Activated CD8-positive, alpha-beta memory T cell treated with anti-CD3 and anti-CD28 coated beads for 36 hours (primary cell): ENCODE data around the gene C5orf58. TPM values are rescaled to one million over a fixed set of nuclear protein-coding genes. Genes with fewer than 3 reads are reported as not detected.
"Not testable (repeated sequence)": the region's sequence is repeated elsewhere in the genome, so short reads cannot be mapped to it uniquely, and the experiment has no call there.

Source experiments
- CTCF ChIA-PET: fragments of 350-600 bp; sonication (Branson Sonifier 250); formaldehyde crosslinking; loops from one replicate; lab custom pipeline; 2021; ENCODE audit warnings: antibody characterized with exemption; lab: Charles Lee
- POLR2A ChIA-PET: fragments of 350-600 bp; sonication (Branson Sonifier 250); formaldehyde crosslinking; loops from one replicate; lab custom pipeline; 2021; ENCODE audit warnings: antibody characterized with exemption; lab: Charles Lee
- total RNA-seq, 2 experiments: library from RNA; stranded (reverse); gene quantifications; one replicate each; pipeline ENCODE4 v1.2.3, GENCODE V29; 2021

The C5orf58 gene
- total RNA-seq, 2 experiments from 2014 or later = not detected

GRCh38 chr5:170219615-170220014 lies 13.2 kb upstream of the C5orf58 start:
- ChIA-PET CTCF (interaction anchor here (2.7 kb wide), 1 partner anchor 120 kb away, joined by 15 read pairs; no protein-coding TSS in a partner anchor), POLR2A (interaction anchor here (0.5 kb wide), 1 partner anchor 1962 kb away, joined by 3 read pairs; no protein-coding TSS in a partner anchor)

- CTCF ChIA-PET = interaction anchor here (2.7 kb wide), 1 partner anchor 119 kb away, joined by 15 read pairs; no protein-coding TSS in a partner anchor
- POLR2A ChIA-PET = no interaction called here
Observed at GRCh38 chr5:170220191-170220590, 12.6 kb upstream of the C5orf58 start.

GRCh38 chr5:170221327-170221741 lies 11.5 kb upstream of the C5orf58 start:
- POLR2A ChIA-PET = no interaction called here
- CTCF ChIA-PET = interaction anchor here (1.0 to 1.2 kb wide), 2 partner anchors 117 to 200 kb away, joined by 3 to 5 read pairs; no protein-coding TSS in a partner anchor

GRCh38 chr5:170223360-170223759 lies 9.4 kb upstream of the C5orf58 start:
- POLR2A ChIA-PET = no interaction called here
- CTCF ChIA-PET = interaction anchor here (1.2 to 2.0 kb wide), 3 partner anchors 111 to 212 kb away, joined by 3 to 9 read pairs (median 3); no protein-coding TSS in a partner anchor

GRCh38 chr5:170223906-170224305 lies 8.9 kb upstream of the C5orf58 start:
- POLR2A ChIA-PET = no interaction called here
- CTCF ChIA-PET = interaction anchor here (1.2 to 2.0 kb wide), 3 partner anchors 110 to 211 kb away, joined by 3 to 9 read pairs (median 3); no protein-coding TSS in a partner anchor

- POLR2A ChIA-PET = no interaction called here
- CTCF ChIA-PET = interaction anchor here (0.7 to 6.6 kb wide), 24 partner anchors 8 to 1503 kb away, joined by 3 to 51 read pairs (median 4); no protein-coding TSS in a partner anchor
Observed at GRCh38 chr5:170225326-170226128, 7.3 kb upstream of the C5orf58 start.

GRCh38 chr5:170226129-170226615 lies 6.6 kb upstream of the C5orf58 start:
- POLR2A ChIA-PET = no interaction called here
- CTCF ChIA-PET = interaction anchor here (0.7 to 6.6 kb wide), 24 partner anchors 9 to 1503 kb away, joined by 3 to 51 read pairs (median 4); no protein-coding TSS in a partner anchor

GRCh38 chr5:170226661-170227060 lies 6.1 kb upstream of the C5orf58 start:
- ChIA-PET POLR2A (no interaction called here), CTCF (interaction anchor here (0.6 to 6.6 kb wide), 15 partner anchors 10 to 1154 kb away, joined by 3 to 51 read pairs (median 4); no protein-coding TSS in a partner anchor)

- CTCF ChIA-PET = interaction anchor here (4.3 to 6.6 kb wide), 2 partner anchors 111 to 194 kb away, joined by 49 to 51 read pairs; no protein-coding TSS in a partner anchor
- POLR2A ChIA-PET = no interaction called here
Observed at GRCh38 chr5:170228762-170229435, 3.9 kb upstream of the C5orf58 start.

- CTCF ChIA-PET = interaction anchor here (0.7 to 1.1 kb wide), 2 partner anchors 105 to 106 kb away, joined by 3 read pairs; no protein-coding TSS in a partner anchor
Observed at GRCh38 chr5:170233358-170233892, 640 bp downstream of the C5orf58 start.

GRCh38 chr5:170235876-170236864 lies 3.4 kb downstream of the C5orf58 start:
- ChIA-PET CTCF (interaction anchor here (1.2 to 1.5 kb wide), 2 partner anchors 10 to 185 kb away, joined by 3 to 6 read pairs; no protein-coding TSS in a partner anchor), POLR2A (no interaction called here)

More at GRCh38 chr5:170233358-170233892, 640 bp downstream of the C5orf58 start:
- POLR2A ChIA-PET = no interaction called here

GRCh38 chr5:170238456-170239196 lies 5.8 kb downstream of the C5orf58 start:
- POLR2A ChIA-PET = interaction anchor here (0.7 kb wide), 1 partner anchor 34 kb away, joined by 3 read pairs; no protein-coding TSS in a partner anchor

GRCh38 chr5:170245436-170245835 lies 12.7 kb downstream of the C5orf58 start:
- POLR2A ChIA-PET = not testable (repeated sequence)
- CTCF ChIA-PET = interaction anchor here (1.1 to 2.1 kb wide), 2 partner anchors 86 to 93 kb away, joined by 3 to 4 read pairs; no protein-coding TSS in a partner anchor

More at GRCh38 chr5:170238456-170239196, 5.8 kb downstream of the C5orf58 start:
- CTCF ChIA-PET = interaction anchor here (0.6 to 1.3 kb wide), 5 partner anchors 12 to 135 kb away, joined by 3 to 4 read pairs (median 3); no protein-coding TSS in a partner anchor

GRCh38 chr5:170246126-170246870 lies 13.5 kb downstream of the C5orf58 start:
- ChIA-PET POLR2A (interaction anchor here (0.7 kb wide), 1 partner anchor 88 kb away, joined by 5 read pairs; no protein-coding TSS in a partner anchor), CTCF (interaction anchor here (0.9 to 2.1 kb wide), 3 partner anchors 20 to 92 kb away, joined by 3 to 4 read pairs (median 4); no protein-coding TSS in a partner anchor)

- ChIA-PET POLR2A (interaction anchor here (0.7 kb wide), 1 partner anchor 87 kb away, joined by 5 read pairs; no protein-coding TSS in a partner anchor), CTCF (interaction anchor here (0.9 to 2.1 kb wide), 2 partner anchors 20 to 91 kb away, joined by 3 to 4 read pairs; no protein-coding TSS in a partner anchor)
Observed at GRCh38 chr5:170247363-170247762, 14.6 kb downstream of the C5orf58 start.
